ENCODE results near the gene TM4SF20. TPM values are rescaled to one million over a fixed set of nuclear protein-coding genes. Genes with fewer than 3 reads are reported as not detected.

TM4SF20 gene
- polyA plus RNA-seq, 1 of the 3 experiments (the other 2 are of a cell fraction), result 0.03 TPM

- H3K36me3 ChIP-seq (replicated peaks in 1 of 2; ENCODE audit: control insufficient read depth in 1 of 2, insufficient read depth in 2 of 2, low read length in 1 of 2), result peaks cover 34 to 54% of the 10 kb centered on the region in 2 experiments
- peaks cover 3% of the 10 kb centered on the region for H3F3A ChIP-seq (replicated peaks; ENCODE audit: insufficient read depth)
- H3K27ac ChIP-seq (ENCODE audit: low read depth in 2 of 2, low read length in 1 of 2), result no peak overlapping the region
- H3K4me3 ChIP-seq (ENCODE audit: low read depth in 2 of 2, low read length in 1 of 2), result no peak overlapping the region
- H3K79me2 ChIP-seq (ENCODE audit: insufficient read depth), result no peaks in the 10 kb centered on the region
- no peaks in the 10 kb centered on the region for H3K9me2 ChIP-seq
- H4K20me1 ChIP-seq (ENCODE audit: insufficient read depth), result no peaks in the 10 kb centered on the region
- no peak overlapping the region for H3K4me2 ChIP-seq
- ChIA-PET POLR2A (no interaction called here), CTCF (interaction anchor here (0.9 kb wide), 1 partner anchor 13 kb away, joined by 3 read pairs; no protein-coding TSS in a partner anchor)
- H2AFZ ChIP-seq (ENCODE audit: low read depth), result no peak overlapping the region
- H3K9ac ChIP-seq, result no peak overlapping the region
- WGBS (ENCODE audit: low lambda C conversion rate), result 96% methylated on average over 5 of the region's 5 CpGs
- no peak for TF ChIP-seq RFX5 (IDR thresholded peaks at IDR 0.05; ENCODE audit: low read length)
- no peak for TF ChIP-seq JUND (IDR thresholded peaks at IDR 0.05)
- no peak for TF ChIP-seq EZH2phosphoT487 (IDR thresholded peaks at IDR 0.05; ENCODE audit: borderline replicate concordance, low read depth)
- H3K9me3 ChIP-seq, result no peaks in the 10 kb centered on the region
- no peak for DNase-seq
- H3K27me3 ChIP-seq (ENCODE audit: insufficient read depth), result no peaks in the 10 kb centered on the region
- H3K4me1 ChIP-seq (ENCODE audit: control insufficient read depth in 1 of 2, insufficient read depth in 2 of 2, low read depth in 1 of 2, low read length in 1 of 2), result peaks cover under 1 to 3% of the 10 kb centered on the region in 2 experiments; a peak in 3 of 4 replicates
Observed at GRCh38 chr2:227360351-227360750, 18.8 kb downstream of the TM4SF20 start.

GRCh38 chr2:227351639-227352038 lies 27.5 kb downstream of the TM4SF20 start:
- no peak overlapping the region for H3K4me3 ChIP-seq (ENCODE audit: low read depth in 2 of 2, low read length in 1 of 2)
- H3K27ac ChIP-seq (ENCODE audit: low read depth in 2 of 2, low read length in 1 of 2), result no peak overlapping the region
- WGBS (ENCODE audit: low lambda C conversion rate), result 92% methylated on average over 4 of the region's 4 CpGs
- H4K20me1 ChIP-seq (ENCODE audit: insufficient read depth), result no peaks in the 10 kb centered on the region
- H3K4me1 ChIP-seq (ENCODE audit: control insufficient read depth in 1 of 2, insufficient read depth in 2 of 2, low read depth in 1 of 2, low read length in 1 of 2), result no peaks in the 10 kb centered on the region
- ChIA-PET POLR2A (no interaction called here), CTCF (no interaction called here)
- H3K79me2 ChIP-seq (ENCODE audit: insufficient read depth), result no peaks in the 10 kb centered on the region
- no peak for DNase-seq
- no peaks in the 10 kb centered on the region for H3F3A ChIP-seq (replicated peaks; ENCODE audit: insufficient read depth)
- no peaks in the 10 kb centered on the region for H3K27me3 ChIP-seq (ENCODE audit: insufficient read depth)
- no peaks in the 10 kb centered on the region for H3K9me3 ChIP-seq
- no peak for TF ChIP-seq TAF1 (IDR thresholded peaks at IDR 0.05; ENCODE audit: borderline replicate concordance, low read depth, low read length)
- no peak overlapping the region for H3K9ac ChIP-seq
- H3K4me2 ChIP-seq, result no peak overlapping the region
- H3K36me3 ChIP-seq (replicated peaks in 1 of 2; ENCODE audit: control insufficient read depth in 1 of 2, insufficient read depth in 2 of 2, low read length in 1 of 2), result peaks cover 29 to 77% of the 10 kb centered on the region in 2 experiments
- H3K9me2 ChIP-seq, result no peaks in the 10 kb centered on the region
- H2AFZ ChIP-seq (ENCODE audit: low read depth), result no peak overlapping the region

GRCh38 chr2:227349989-227350612 lies 29.0 kb downstream of the TM4SF20 start:
- Histone ChIP-seq H4K20me1 (ENCODE audit: insufficient read depth) (no peaks in the 10 kb centered on the region), H2AFZ (ENCODE audit: low read depth) (no peak overlapping the region), H3K9me3 (no peaks in the 10 kb centered on the region), H3K4me2 (no peak overlapping the region), H3K27me3 (ENCODE audit: insufficient read depth) (no peaks in the 10 kb centered on the region), H3K79me2 (ENCODE audit: insufficient read depth) (no peaks in the 10 kb centered on the region), H3K36me3 (replicated peaks in 1 of 2; ENCODE audit: control insufficient read depth in 1 of 2, insufficient read depth in 2 of 2, low read length in 1 of 2) (peaks cover 29 to 77% of the 10 kb centered on the region in 2 experiments), H3K27ac (ENCODE audit: low read depth in 2 of 2, low read length in 1 of 2) (no peak overlapping the region), H3K9me2 (no peaks in the 10 kb centered on the region), H3K9ac (no peak overlapping the region), H3K4me3 (ENCODE audit: low read depth in 2 of 2, low read length in 1 of 2) (no peak overlapping the region), H3F3A (replicated peaks; ENCODE audit: insufficient read depth) (no peaks in the 10 kb centered on the region), H3K4me1 (ENCODE audit: control insufficient read depth in 1 of 2, insufficient read depth in 2 of 2, low read depth in 1 of 2, low read length in 1 of 2) (no peaks in the 10 kb centered on the region)
- no peak for DNase-seq
- ChIA-PET CTCF (no interaction called here), POLR2A (no interaction called here)
- TF ChIP-seq FOXJ3 (CRISPR knock-in tag; IDR thresholded peaks at IDR 0.05), result no peak
- WGBS (ENCODE audit: low lambda C conversion rate), result 92% methylated on average over 7 of the region's 7 CpGs

- Histone ChIP-seq H3K4me3 (ENCODE audit: low read depth in 2 of 2, low read length in 1 of 2) (no peak overlapping the region), H4K20me1 (ENCODE audit: insufficient read depth) (no peaks in the 10 kb centered on the region), H3K9me2 (no peaks in the 10 kb centered on the region), H3K4me2 (no peak overlapping the region), H3K9ac (no peak overlapping the region), H3K27ac (ENCODE audit: low read depth in 2 of 2, low read length in 1 of 2) (no peak overlapping the region), H2AFZ (ENCODE audit: low read depth) (no peak overlapping the region), H3K36me3 (replicated peaks in 1 of 2; ENCODE audit: control insufficient read depth in 1 of 2, insufficient read depth in 2 of 2, low read length in 1 of 2) (peaks cover 44 to 78% of the 10 kb centered on the region in 2 experiments), H3K79me2 (ENCODE audit: insufficient read depth) (no peaks in the 10 kb centered on the region), H3F3A (replicated peaks; ENCODE audit: insufficient read depth) (no peaks in the 10 kb centered on the region), H3K9me3 (no peaks in the 10 kb centered on the region), H3K4me1 (ENCODE audit: control insufficient read depth in 1 of 2, insufficient read depth in 2 of 2, low read depth in 1 of 2, low read length in 1 of 2) (no peaks in the 10 kb centered on the region), H3K27me3 (ENCODE audit: insufficient read depth) (no peaks in the 10 kb centered on the region)
- ChIA-PET CTCF (interaction anchor here (1.1 to 2.5 kb wide), 2 partner anchors 14 to 19 kb away, joined by 3 to 8 read pairs; no protein-coding TSS in a partner anchor), POLR2A (no interaction called here)
- 100% methylated on average over 2 of the region's 2 CpGs for WGBS (ENCODE audit: low lambda C conversion rate)
- DNase-seq, result no peak
- TF ChIP-seq GABPA (IDR thresholded peaks at IDR 0.05; ENCODE audit: low read depth) (no peak), REST (IDR thresholded peaks at IDR 0.05; ENCODE audit: low read depth, low read length) (no peak), RFX5 (IDR thresholded peaks at IDR 0.05; ENCODE audit: low read length) (no peak), SIN3A (IDR thresholded peaks at IDR 0.05; ENCODE audit: borderline replicate concordance, low read depth, low read length) (no peak)
Observed at GRCh38 chr2:227348324-227348723, 30.8 kb downstream of the TM4SF20 start.
